ENCODE results near the gene AMBRA1.

GRCh38 chr11:46356924-46357482, 236.8 kb downstream of the AMBRA1 start:
- TF ChIP-seq CTCF (IDR thresholded peaks at IDR 0.05): no peak
- no peak for TF ChIP-seq POLR2A (IDR thresholded peaks at IDR 0.05)
- TF ChIP-seq POLR2AphosphoS5 (IDR thresholded peaks at IDR 0.05): no peak

Measured in prostate gland (tissue), 2 donors.